Hepatocyte (in vitro differentiated cells): ENCODE measurements around the gene PLEKHA4. TPM values are rescaled to one million over a fixed set of nuclear protein-coding genes. Genes with fewer than 3 reads are reported as not detected.

ENCODE experiments used
- DNase-seq: peaks from one replicate; pipeline ENCODE4 v3.0.0-alpha.2; 2016; ENCODE audit warnings: low spot score
- H2AFZ ChIP-seq: fragments of 200-600 bp; sonication (generic); 2 replicates; pipeline ENCODE4 v1.6.0; 2016; ENCODE audit warnings: antibody characterized with exemption, mild to moderate bottlenecking
- H3K27ac ChIP-seq: fragments of 200-600 bp; sonication (generic); 2 replicates; pipeline ENCODE4 v1.5.1; 2016; ENCODE audit warnings: mild to moderate bottlenecking
- H3K27me3 ChIP-seq: fragments of 200-600 bp; sonication (generic); 2 replicates; pipeline ENCODE4 v1.6.1; 2016
- H3K36me3 ChIP-seq: fragments of 200-600 bp; sonication (generic); replicated peaks from 2 replicates; pipeline ENCODE4 v1.5.1; 2016; ENCODE audit warnings: low read depth; ENCODE audit not compliant: insufficient read depth
- H3K4me1 ChIP-seq: fragments of 200-600 bp; sonication (generic); 2 replicates; pipeline ENCODE4 v1.5.1; 2016; ENCODE audit warnings: mild to moderate bottlenecking, moderate library complexity; ENCODE audit not compliant: insufficient read depth
- H3K4me2 ChIP-seq: fragments of 200-600 bp; sonication (generic); 2 replicates; pipeline ENCODE4 v1.6.0; 2016
- H3K4me3 ChIP-seq: fragments of 200-600 bp; sonication (generic); 2 replicates; pipeline ENCODE4 v1.5.1; 2016; ENCODE audit warnings: mild to moderate bottlenecking
- H3K79me2 ChIP-seq: fragments of 200-600 bp; sonication (generic); 2 replicates; pipeline ENCODE4 v1.6.0; 2017; ENCODE audit warnings: mild to moderate bottlenecking
- H3K9me2 ChIP-seq: fragments of 200-600 bp; sonication (generic); replicated peaks from 2 replicates; pipeline ENCODE4 v1.6.0; 2017; ENCODE audit warnings: mild to moderate bottlenecking; ENCODE audit not compliant: insufficient read depth
- H3K9me3 ChIP-seq: fragments of 200-600 bp; sonication (generic); 2 replicates; pipeline ENCODE4 v1.5.1; 2016; ENCODE audit warnings: low read depth, mild to moderate bottlenecking
- H4K20me1 ChIP-seq: fragments of 200-600 bp; sonication (generic); 2 replicates; pipeline ENCODE4 v1.6.0; 2016; ENCODE audit warnings: mild to moderate bottlenecking; ENCODE audit not compliant: insufficient read depth, poor library complexity, severe bottlenecking
- EZH2 ChIP-seq: fragments of 200-600 bp; sonication (generic); IDR thresholded peaks from 2 replicates; pipeline ENCODE4 v1.6.1; 2016; ENCODE audit warnings: antibody characterized with exemption, mild to moderate bottlenecking, borderline replicate concordance
- EZH2phosphoT487 ChIP-seq: fragments of 200-600 bp; sonication (generic); IDR thresholded peaks from one replicate; pipeline ENCODE4 v1.6.1; 2018; ENCODE audit warnings: antibody characterized with exemption, mild to moderate bottlenecking, low read depth, moderate library complexity; ENCODE audit not compliant: unreplicated experiment, severe bottlenecking
- WGBS: methylation state at CpG from one replicate; pipeline ENCODE4 v1.1.6; 2016; ENCODE audit warnings: low lambda C conversion rate; ENCODE audit errors: missing lambda C conversion rate; 5-methylcytosine and 5-hydroxymethylcytosine counted together
- polyA plus RNA-seq: library from polyadenylated mRNA; unstranded; fragments of >200 nt; fragmentation: Nextera tagmentation; extraction: Ambion mirVana; gene quantifications from 2 replicates; pipeline ENCODE4 v1.2.1, GENCODE V29; 2016
- total RNA-seq: library from RNA; depleted of rRNA; stranded (reverse); fragments of >200 nt; gene quantifications from 2 replicates; pipeline ENCODE4 v1.2.3, GENCODE V29; 2014
- TF ChIP-seq, protein P1 (sequence below): fragments of 200-600 bp; sonication (generic); IDR thresholded peaks from 2 replicates; pipeline ENCODE4 v1.5.1; 2016; ENCODE audit warnings: antibody characterized with exemption, mild to moderate bottlenecking; ENCODE audit not compliant: poor library complexity

Gene PLEKHA4
- total RNA-seq = 7.3 and 8.3 TPM in 2 replicates
- 15.1 and 25.8 TPM in 2 replicates for polyA plus RNA-seq

DNA sequence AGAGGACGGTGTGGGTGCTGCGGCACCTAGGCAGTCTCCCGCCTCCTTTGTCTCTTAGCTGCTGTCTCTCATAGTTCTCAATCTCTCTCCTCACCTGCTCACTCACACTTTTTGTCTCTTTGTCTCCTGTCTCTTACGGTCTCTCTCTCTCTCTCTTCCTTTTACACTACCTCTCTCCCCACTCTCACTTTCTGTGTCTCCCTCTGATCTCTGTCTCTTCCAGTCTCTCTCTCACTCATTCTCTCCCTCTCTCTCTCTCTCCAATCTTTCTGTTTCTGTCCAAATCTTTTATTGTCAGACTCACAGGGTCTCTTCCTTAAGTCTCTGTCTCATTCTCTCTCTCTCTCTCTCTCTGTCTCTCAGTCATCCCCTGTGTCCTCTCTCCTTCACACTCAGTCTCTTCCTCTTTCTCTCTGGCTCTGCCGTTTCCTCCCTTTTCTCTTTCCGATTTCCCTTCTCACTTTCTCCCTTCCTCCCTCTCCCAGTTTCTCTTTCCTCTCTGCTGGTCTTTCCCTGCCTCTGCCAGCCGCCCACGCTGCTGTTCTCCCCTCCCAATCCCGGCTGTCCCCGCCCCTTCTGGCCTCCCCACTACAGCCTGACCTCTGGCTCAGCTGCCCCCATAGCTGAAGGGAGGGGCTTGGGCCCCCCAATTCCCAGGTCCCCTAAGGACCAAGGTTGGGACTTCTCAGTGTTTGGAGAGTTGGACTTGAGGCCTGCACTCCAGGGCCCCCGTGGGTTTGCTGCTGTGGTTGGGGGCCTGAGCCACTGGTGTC lies at the start of gene PLEKHA4:
PLEKHA4 (minus strand) TSS at position 504 of the 773 bp plus-strand sequence. CDS start 997 bp downstream, outside the sequence.
- WGBS = 32% methylated on average over 9 of the region's 11 CpGs
- Histone ChIP-seq H3K4me3 (no peak within 1 kb of the TSS), H2AFZ (peak within 1 kb of the TSS; percentile 69)

GRCh38 chr19:48918071-48918470 lies 49.7 kb upstream of the PLEKHA4 start:
- Histone ChIP-seq H3K27me3 (no peaks in the 10 kb centered on the region), H4K20me1 (no peaks in the 10 kb centered on the region), H3K4me1 (no peaks in the 10 kb centered on the region), H3K4me2 (no peak overlapping the region), H2AFZ (no peak overlapping the region), H3K79me2 (no peaks in the 10 kb centered on the region), H3K9me2 (no peaks in the 10 kb centered on the region), H3K27ac (no peak overlapping the region), H3K9me3 (no peaks in the 10 kb centered on the region), H3K4me3 (no peak overlapping the region), H3K36me3 (no peaks in the 10 kb centered on the region)
- TF ChIP-seq, protein P1, sequence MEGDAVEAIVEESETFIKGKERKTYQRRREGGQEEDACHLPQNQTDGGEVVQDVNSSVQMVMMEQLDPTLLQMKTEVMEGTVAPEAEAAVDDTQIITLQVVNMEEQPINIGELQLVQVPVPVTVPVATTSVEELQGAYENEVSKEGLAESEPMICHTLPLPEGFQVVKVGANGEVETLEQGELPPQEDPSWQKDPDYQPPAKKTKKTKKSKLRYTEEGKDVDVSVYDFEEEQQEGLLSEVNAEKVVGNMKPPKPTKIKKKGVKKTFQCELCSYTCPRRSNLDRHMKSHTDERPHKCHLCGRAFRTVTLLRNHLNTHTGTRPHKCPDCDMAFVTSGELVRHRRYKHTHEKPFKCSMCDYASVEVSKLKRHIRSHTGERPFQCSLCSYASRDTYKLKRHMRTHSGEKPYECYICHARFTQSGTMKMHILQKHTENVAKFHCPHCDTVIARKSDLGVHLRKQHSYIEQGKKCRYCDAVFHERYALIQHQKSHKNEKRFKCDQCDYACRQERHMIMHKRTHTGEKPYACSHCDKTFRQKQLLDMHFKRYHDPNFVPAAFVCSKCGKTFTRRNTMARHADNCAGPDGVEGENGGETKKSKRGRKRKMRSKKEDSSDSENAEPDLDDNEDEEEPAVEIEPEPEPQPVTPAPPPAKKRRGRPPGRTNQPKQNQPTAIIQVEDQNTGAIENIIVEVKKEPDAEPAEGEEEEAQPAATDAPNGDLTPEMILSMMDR = no peak
- TF ChIP-seq EZH2phosphoT487 (no peak), EZH2 (no peak)
- 96% methylated on average over 6 of the region's 6 CpGs for WGBS
- DNase-seq = no peak

More for the DNA sequence above, at the start of gene PLEKHA4:
- DNase-seq = peak; percentile 67
- no peaks in the 10 kb centered on the region for H3K9me3 ChIP-seq
- peaks cover 19% of the 10 kb centered on the region for H3K79me2 ChIP-seq
- no peaks in the 10 kb centered on the region for H3K9me2 ChIP-seq
- TF ChIP-seq EZH2 = no peak
- no peak for TF ChIP-seq EZH2phosphoT487
- TF ChIP-seq, protein P1 = no peak
- H3K36me3 ChIP-seq = no peaks in the 10 kb centered on the region
- peak within 1 kb of the TSS; percentile 87 for H3K27ac ChIP-seq
- H4K20me1 ChIP-seq = peaks cover 2% of the 10 kb centered on the region
- H3K27me3 ChIP-seq = no peaks in the 10 kb centered on the region
- H3K4me2 ChIP-seq = peak within 1 kb of the TSS; percentile 77
- H3K4me1 ChIP-seq = peaks cover 28% of the 10 kb centered on the region

GRCh38 chr19:48915757-48916156 lies 47.3 kb upstream of the PLEKHA4 start:
- H3K27ac ChIP-seq = no peak overlapping the region
- no peak for DNase-seq
- no peaks in the 10 kb centered on the region for H3K36me3 ChIP-seq
- H3K9me3 ChIP-seq = no peaks in the 10 kb centered on the region
- no peaks in the 10 kb centered on the region for H3K27me3 ChIP-seq
- no peak overlapping the region for H2AFZ ChIP-seq
- H3K79me2 ChIP-seq = no peaks in the 10 kb centered on the region
- H3K4me2 ChIP-seq = no peak overlapping the region
- no peaks in the 10 kb centered on the region for H4K20me1 ChIP-seq
- no peak for TF ChIP-seq EZH2
- WGBS = 83% methylated on average over 8 of the region's 8 CpGs
- H3K4me3 ChIP-seq = no peak overlapping the region
- no peaks in the 10 kb centered on the region for H3K9me2 ChIP-seq
- no peaks in the 10 kb centered on the region for H3K4me1 ChIP-seq

GRCh38 chr19:48914181-48914580 lies 45.8 kb upstream of the PLEKHA4 start:
- Histone ChIP-seq H3K79me2 (no peaks in the 10 kb centered on the region), H3K4me2 (no peak overlapping the region), H3K9me3 (no peaks in the 10 kb centered on the region), H2AFZ (no peak overlapping the region), H3K9me2 (no peaks in the 10 kb centered on the region), H3K36me3 (no peaks in the 10 kb centered on the region), H3K4me3 (no peak overlapping the region), H4K20me1 (no peaks in the 10 kb centered on the region), H3K27ac (no peak overlapping the region), H3K27me3 (no peaks in the 10 kb centered on the region), H3K4me1 (no peaks in the 10 kb centered on the region)
- WGBS = 97% methylated on average over 8 of the region's 8 CpGs
- no peak for DNase-seq
- TF ChIP-seq, protein P1 = no peak
- TF ChIP-seq EZH2 (no peak), EZH2phosphoT487 (no peak)
